ENCODE data around the gene CCL23.
"Not testable (repeated sequence)": the region's sequence is repeated elsewhere in the genome, so short reads cannot be mapped to it uniquely, and the experiment has no call there.

CCL23 gene, protein sequence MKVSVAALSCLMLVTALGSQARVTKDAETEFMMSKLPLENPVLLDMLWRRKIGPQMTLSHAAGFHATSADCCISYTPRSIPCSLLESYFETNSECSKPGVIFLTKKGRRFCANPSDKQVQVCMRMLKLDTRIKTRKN

DNA sequence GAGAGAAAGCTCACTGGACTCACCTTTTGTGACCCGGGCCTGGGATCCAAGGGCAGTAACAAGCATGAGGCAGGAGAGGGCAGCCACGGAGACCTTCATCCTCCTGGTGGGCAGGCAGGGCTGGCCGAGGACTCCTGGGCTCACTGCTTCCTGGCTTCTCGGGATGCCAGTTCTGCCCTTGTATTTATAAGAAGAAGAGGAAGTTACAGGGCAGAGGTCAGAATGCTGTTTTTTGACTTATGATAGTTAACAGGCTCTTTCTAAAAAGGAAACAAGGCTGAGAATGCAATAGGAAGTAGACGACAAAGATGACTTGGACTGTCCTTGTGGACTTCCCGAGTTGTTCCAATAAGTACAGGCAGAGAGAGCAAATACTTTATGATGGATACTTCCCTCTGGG is at the start of gene CCL23:
Gene CCL23 (minus strand): TSS at position 174 of the 400 bp plus-strand sequence. CDS start 75 bp downstream, at position 99.
- DNase-seq: no peak

DNA sequence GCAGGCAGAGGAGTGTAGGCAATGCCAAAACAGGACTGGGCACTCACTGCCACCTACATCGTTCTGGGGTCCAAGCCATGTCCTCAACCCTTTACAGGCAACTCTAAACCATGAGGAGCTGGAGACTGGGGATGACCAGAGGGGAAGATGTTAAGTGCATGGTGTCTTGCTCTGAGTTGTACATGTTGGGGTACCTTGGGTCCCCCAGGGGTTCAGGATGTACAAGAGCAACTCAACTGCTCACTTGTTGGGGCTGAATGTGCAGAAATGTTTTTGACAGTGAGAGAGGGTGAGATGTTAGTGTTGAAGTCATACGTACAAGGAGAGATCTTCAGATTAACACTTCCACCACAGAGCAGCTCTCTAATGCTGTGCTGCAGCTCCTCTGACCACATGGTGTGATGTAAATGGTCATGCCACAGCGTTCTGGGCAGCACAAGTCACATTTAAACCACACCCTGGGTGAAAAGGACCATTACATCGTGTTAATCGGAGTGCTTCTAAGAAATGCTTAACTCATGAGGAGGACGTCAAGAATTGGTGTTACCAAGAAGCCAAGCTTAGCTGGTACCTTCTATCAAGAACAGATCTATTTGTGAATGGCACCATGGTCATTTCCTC is 48.7 kb upstream of the CCL23 start:
- DNase-seq: no peak

DNA sequence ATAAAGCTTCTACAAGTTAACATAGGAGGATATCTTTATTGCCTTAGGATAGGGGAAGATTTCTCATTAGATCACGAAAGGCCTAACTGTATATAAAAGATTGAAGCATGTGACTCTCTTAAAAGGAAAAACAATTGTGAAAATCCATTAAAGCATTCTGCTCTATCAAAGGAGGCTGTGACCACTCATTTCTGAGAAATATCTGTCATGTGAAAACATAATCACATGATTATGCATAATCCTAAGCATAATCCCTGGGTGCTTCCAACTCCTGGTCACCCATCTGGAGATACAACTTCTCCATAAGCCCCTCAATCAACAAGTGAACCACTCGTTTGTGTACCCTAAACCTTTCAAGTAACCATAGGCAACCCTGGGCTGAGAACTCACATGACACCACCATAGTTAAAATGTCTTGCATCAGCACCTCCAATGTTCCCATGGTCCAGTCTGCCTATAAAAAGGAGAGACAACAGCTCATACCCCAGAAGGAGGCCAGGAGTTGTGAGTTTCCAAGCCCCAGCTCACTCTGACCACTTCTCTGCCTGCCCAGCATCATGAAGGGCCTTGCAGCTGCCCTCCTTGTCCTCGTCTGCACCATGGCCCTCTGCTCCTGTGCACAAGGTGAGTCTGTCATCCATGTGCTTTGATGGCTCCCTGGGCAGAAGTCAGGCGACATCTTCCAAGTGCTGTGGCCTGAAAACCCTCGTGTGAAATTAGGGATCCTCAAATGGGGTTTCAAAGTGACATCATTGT is 46.2 kb upstream of the CCL23 start, which contains the start of gene CCL18:
Gene CCL18 (plus strand): TSS at position 487 of the 756 bp plus-strand sequence. CDS start 71 bp downstream, at position 558.
- DNase-seq: no peak

DNA sequence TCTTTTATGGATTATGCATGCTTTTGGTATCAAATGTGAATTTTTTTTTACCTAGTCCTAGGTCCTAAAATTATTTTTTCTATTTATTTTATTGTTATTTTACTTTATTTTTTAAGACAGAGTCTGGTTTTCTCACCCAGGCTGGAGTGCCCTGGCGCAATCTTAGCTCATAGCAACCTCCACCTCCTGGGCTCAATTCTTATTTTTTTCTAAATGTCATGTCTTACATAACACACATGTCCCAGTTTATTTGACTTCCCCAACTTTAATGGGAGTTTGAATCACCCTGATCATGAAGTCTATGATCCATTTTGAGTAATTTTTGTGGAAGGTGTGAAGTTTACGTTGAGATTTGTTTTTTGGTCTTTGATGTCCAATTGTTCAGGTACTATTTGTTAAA is 43.0 kb upstream of the CCL23 start:
- no peak for DNase-seq

DNA sequence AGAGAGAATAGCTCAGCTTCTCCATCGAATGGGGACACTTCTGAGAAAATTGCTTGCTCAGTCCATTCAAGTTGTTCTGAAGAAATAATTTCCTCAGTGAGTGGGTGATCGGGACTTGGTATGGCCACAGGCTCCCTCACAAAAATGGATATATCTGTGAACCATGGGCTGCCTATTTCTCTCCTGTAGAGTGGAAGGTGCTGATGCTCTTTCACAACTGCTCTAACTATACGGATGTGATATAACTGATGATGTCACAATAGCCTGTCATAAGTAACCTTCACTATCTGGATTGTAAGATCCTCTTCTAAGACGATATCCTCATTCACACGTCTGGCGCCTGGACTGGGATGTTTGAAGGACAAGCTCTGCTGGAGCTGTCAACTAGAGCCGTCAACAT is 41.6 kb upstream of the CCL23 start:
- DNase-seq: no peak

DNA sequence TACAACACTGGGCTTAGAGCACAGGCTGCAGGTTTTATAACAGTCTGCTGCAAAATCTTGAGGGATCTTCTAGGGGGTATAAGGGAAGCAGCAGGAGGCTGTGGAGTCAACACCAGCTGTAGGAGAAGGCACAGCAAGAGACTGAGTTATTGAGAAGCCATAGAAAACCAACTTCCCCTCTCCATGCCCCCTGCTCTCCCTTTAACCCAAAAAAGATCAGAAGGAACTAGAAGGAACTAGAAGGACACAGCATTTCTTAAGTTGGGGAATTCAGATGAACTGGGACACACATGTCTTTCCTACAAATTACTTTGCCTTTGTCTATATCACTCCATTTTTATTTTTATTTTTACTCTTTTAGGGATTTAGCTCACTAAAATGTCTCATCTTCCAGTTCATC is 40.1 kb upstream of the CCL23 start:
- no peak for DNase-seq

DNA sequence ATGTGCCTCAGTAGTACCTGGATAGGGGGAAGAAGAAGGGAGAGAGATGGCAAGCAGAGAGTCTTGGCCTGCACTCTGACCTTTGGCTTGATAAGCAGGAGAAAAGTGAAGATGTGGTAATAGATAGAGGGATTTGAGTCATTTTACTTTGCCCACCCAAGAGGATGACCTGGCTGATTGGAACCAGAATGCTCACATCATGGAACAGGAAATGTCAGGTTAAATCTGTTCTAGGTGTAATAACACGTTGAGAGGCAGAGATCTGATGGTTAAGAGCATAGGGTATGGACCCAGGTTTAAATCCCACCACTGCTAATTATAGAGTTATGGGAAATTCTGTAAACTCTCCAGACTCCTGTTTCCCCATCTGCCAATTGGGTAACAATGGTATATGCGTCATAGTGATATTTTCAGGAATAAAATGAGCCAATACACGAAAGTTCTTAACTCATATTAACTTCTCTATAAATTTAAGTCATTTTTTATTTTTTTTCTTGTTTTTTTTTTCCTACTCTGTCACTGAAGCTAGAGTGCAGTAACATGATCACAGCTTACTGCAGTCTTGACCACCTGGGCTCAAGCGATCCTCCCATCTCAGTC is 38.2 kb upstream of the CCL23 start:
- DNase-seq: no peak

DNA sequence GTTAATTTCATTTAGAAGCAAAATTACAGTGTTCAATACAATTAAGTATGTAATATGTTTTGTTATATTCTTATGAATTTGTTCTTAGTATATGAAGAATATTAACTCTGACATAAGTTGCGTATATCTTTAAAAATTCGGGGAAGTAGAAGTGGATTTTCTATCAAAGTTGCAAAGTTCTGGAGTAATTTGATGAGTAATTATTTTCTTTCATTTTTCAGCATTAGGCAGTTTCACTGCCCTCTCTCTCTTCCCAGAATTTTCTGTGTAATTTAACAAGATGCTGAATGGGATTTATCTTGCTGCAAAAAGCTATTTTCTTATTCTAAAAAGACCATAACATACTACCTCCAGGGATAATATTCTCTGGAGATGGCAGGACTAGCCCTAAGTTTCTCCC is 37.4 kb upstream of the CCL23 start:
- DNase-seq: no peak

DNA sequence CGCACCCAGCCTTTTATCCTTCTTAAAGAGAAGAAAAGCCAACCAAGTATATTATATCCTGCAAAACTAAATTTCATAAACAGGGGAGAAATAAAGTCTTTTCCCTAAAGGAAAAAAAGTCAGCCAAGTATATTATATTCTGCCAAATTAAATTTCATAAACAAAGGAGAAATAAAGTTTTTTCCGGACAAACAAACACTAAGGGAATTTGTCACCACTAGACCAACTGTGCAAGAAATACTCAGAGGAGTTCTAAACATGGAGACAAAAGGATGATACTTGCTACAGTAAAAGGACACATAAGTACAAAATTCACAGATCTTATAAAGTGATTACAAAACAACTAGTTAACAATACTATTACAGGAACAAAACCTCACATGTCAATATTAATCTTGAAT is 31.9 kb upstream of the CCL23 start:
- DNase-seq: no peak

DNA sequence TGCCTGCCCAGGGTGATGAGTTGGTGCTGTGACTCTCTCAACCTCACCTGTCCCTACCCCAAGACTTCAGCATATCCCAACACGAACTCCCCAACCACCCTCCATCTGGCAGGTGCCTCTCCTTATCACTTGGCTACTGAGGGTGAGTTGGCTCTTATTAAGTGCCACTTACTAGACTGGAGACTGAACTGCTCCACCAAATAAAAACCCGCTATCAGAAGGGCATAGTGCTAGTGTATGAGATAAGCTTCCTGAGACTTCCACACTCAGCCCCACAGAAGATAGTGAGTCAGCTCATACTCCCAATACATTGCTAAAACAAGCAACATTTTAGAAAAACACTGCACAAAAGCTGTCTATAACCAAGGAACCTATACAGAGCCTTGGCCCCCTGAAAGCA is 30.3 kb upstream of the CCL23 start:
- DNase-seq: no peak

DNA sequence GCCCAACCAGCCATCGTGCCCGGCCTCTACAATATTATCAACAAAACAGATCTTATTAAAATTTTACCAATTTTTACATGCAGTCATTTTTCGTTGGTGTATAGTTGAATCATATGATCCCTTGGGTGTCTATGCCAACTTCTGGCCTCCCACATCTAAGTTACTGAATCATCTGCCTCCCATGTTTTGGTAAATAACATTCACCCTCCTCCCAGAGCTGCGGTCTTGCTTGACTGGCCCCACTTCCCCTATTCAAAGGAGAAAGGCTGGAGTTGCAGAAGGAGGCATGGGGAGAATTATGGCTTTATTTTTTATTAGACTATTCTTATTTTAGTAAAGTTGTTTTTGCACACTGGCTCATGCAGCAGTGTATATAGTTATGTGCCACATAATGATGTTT is 18.5 kb upstream of the CCL23 start:
- DNase-seq: no peak

DNA sequence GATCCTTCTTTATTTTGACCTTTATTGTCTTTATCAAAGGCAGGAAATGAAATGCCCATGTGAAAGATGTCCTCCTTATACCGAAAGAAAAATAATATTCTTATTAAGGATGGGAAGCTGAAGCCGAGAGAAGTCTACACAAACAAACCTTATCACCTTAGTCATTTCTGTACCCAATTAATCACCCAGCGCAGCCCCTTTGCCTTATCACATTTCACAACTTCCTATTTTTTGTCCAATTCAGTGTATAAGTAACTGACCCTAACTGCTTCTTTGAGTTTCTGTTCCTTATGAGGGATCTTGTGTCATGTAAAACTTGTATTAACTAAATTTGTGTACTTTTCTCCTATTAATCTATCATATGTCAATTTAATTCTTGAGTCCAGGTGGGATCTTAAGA is 16.4 kb upstream of the CCL23 start:
- no peak for DNase-seq

DNA sequence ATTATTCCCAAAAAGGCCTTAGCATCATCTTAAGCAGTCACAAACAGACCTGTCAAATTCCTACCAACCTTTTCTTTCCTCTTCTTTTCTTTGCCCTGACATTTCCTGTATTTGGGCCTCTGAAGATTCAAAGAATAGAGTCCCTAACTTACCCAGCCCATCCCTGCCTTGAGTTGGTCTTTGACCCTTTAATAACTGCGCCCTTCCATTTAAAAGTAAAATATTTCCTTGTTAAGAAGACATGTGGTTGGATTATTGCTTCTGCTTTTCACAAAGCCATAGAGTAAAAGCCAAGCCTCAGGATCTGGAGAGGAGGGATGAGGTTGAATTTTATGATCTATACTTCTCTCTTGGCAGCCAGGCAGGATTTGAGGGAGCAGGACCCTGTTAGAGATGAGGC is 13.2 kb upstream of the CCL23 start:
- no peak for DNase-seq

DNA sequence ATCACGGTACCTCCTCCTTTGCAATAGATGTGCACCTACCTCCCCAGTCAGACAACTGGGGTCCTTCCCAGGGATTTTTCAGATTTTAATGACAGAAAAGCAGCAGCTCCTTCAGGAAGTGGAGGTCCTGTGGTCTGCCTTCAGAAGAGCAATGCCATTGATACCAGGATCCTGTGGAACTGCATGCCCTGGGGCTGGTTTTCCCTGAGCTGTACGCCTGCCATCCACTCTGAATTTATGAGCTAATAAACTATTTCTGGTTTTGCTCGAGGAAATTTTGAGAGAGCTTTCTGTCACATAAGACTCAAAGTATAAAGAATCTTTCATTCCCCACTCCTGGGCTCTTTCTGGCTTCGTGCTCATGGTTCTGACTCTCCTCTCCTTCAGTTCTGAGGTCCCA is 10.0 kb upstream of the CCL23 start:
- DNase-seq: no peak

DNA sequence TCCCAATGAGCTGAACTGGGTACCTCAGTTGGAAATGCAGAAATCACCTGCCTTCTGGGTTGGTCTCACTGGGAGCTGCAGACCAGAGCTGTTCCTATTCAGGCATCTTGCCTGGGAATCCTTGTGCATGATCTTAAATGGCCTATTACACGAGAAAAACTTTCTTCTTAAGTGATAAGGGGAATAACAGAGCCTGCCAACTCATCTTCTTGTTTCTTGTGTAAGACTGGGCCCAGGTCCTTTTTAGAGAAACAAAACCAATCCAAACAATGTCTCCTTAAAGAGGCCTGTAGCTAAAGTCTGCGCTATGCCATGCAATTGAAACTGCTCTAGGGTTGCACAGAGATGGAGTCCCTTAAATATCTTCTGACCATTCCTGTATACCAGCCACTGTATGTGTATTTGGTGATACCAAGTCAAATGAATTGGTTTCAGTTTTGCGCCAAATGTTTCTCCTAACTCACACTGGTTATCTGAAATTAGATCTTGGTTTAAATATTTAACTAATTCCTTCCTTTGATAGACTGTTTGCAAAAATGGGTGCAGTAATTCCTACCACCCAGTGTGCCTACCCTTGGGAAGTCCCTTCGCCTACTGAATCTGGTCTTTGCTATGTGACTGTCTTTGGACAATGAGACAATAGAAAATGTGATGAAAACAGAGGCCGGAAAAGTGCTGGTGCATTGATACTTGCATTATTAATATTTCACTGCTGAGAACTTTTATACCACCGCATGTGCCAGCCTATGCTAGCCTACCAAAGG is 6.5 kb upstream of the CCL23 start:
- DNase-seq: no peak

DNA sequence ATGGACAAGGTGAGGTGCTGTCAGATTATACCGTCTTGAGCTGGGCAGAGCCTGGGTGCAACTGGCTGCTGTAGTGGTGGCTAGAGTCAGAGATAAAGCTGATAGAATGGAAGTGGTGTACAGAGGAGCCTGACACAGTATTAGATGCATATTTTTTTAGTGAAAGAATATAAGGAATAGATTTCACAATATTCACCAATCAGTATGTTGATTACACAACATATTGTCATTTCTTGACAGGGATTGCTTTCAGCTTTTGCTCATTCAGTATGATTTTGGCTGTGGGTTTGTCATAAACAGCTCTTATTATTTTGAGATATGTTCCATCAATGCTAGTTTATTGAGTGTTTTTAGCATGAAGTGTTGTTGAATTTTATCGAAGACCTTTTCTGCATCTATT is 1.7 kb upstream of the CCL23 start:
- DNase-seq: no peak

DNA sequence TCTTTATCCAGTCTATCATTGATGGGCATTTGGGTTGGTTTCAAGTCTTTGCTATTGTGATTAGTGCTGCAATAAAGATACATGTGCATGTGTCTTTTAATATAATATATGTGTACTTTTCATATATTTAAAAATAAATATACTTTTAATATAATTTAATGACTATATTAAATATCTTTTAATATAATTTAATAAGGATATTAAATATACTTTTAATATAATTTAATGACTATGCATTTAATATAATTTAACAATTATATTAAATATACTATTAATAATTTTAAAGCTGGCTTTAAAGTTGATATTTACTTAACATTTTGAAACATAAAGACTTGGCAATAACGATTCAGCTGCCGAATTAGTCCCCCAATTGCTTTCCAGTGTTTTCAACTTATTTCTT is 1.2 kb downstream of the CCL23 start:
- DNase-seq: no peak

DNA sequence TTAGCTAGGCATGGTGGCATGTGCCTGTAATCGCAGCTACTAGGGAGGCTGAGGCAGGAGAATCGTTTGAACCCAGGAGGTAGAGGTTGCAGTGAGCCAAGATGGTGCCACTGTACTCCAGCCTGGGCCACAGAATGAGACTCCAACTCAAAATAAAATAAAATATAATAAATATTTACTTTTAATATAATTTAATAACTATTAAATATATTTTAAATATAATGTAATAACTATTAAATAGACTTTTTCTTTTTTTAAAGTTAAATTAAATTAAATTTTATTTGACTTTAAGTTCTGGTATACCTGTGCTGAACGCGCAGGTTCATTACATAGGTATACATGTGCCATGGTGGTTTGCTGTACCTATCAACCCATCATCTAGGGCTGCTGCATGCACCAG is 1.9 kb downstream of the CCL23 start:
- DNase-seq: not testable (repeated sequence)

DNA sequence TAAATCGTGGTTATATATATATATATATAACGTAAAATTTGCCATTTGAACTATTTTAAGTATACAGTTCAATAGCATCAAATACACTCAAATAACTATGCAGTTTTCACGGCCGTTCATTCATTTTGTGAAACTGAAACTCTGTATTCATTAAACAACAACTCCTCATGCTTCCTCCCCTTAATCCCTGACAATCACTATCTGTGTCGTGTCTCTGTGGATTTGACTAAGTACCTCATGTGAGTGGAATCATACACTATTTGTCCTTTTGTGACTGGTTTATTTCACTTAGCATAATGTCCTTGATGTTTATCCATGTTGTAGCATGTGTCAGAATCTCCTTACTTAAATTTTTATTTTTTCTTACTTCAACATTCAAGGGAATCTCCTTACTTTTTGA is 2.8 kb downstream of the CCL23 start:
- no peak for DNase-seq

DNA sequence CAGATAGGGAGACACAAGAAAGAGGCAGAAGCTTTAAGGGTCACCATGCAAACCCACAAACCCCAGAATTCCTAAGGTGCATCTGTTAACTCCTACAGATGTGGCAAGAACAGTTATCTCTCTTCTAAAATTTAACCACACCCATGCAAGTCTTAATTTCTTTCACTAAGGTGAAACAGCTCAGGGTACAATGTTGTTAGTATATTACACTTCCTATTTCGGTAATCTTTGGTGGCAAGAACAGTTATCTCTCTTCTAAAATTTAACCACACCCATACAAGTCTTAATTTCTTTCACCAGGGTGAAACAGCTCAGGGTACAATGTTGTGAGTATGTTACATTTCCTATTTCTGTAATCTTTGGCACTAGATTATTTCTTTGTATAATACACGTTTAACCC is 6.6 kb downstream of the CCL23 start:
- no peak for DNase-seq

DNA sequence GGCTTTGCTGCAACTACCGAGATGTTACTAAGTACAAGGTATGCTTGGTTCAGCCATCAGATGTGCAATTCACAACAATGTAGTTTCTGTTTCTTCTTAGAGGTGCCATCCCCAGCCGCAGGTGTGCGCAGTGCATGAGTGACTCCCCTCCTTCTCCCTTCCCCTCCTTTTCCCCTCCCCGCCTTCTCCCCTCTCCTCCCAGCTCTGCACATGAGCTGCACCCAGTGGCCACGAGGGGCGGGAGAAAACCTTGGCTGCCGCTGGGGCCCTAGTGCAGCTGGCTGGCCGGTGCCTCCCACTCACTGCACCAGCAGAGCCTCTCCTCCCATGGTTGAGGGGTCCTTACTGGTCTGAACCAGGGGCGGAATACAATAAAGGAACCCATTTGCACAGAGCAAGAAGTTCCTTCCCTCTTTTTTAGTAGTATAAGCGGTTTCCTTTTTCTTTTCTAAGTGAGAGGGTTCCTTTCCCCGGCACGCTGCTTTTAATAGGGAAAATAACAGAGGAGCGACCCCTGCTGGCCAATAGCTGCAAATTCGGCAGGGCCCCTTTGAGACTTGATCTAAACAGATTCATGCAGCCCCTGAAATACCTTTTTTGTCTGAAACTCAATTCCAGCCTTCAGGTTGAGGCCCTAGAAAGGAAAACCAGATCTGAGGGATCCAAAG is 8.6 kb downstream of the CCL23 start:
- DNase-seq: no peak

DNA sequence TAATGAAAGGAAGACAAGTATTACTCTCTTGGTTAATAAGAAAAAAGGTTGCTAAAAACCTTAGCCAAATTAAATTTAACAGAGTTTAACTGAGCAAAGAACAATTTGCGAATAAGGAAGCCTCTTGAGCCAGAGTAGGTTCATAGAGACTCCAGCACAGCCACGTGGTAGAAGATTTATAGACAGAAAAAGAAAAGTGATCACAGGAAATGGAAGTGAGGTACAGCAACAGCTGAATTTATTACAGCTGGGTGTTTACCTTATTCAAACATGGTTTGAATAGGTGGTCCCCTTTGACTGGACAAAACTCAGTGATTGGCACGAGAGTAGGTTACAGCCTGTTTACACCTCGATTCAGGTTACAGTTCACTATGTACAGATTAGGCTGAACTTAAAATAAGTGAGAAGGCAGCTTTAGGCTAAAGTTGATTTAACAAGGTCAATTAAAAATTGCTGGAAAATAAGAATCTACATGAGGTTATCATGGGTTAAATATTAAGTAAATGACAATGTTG is 13.1 kb downstream of the CCL23 start:
- DNase-seq: no peak

Measured in activated T-cell treated with anti-CD3 and anti-CD28 coated beads for 4 hours (primary cell).